BJ (cell line): Measurements from ENCODE around the gene KY. TPM values are rescaled to one million over a fixed set of nuclear protein-coding genes. Genes with fewer than 3 reads are reported as not detected.

Source experiments
- CTCF ChIA-PET: fragments of 350-600 bp; formaldehyde crosslinking; extraction: SDS; loops from one replicate; lab custom pipeline; 2021; ENCODE audit warnings: antibody characterized with exemption, inconsistent platforms; lab: Yijun Ruan, JAX
- POLR2A ChIA-PET: fragments of 300-600 bp; sonication (Branson Sonifier 250); formaldehyde crosslinking; extraction: SDS; loops from one replicate; lab custom pipeline; 2021; ENCODE audit warnings: antibody characterized with exemption; lab: Charles Lee
- DNase-seq: peaks from one replicate; pipeline ENCODE4 v3.0.0-alpha.2; 2011; ENCODE audit warnings: low read depth
- H3K27me3 ChIP-seq: 2 replicates; pipeline ENCODE4 v1.6.0; 2011; ENCODE audit warnings: low read length; ENCODE audit not compliant: control insufficient read depth, insufficient read depth
- H3K36me3 ChIP-seq: 2 replicates; pipeline ENCODE4 v1.5.1; 2011; ENCODE audit warnings: low read length; ENCODE audit not compliant: control insufficient read depth, insufficient read depth
- H3K4me3 ChIP-seq: 2 replicates; pipeline ENCODE4 v1.5.1; 2011; ENCODE audit warnings: low read depth, mild to moderate bottlenecking, control low read depth, low read length
- CTCF ChIP-seq: IDR thresholded peaks from 2 replicates; pipeline ENCODE4 v1.5.1; 2011; ENCODE audit warnings: low read depth, mild to moderate bottlenecking, control low read depth, inconsistent platforms, low read length, moderate library complexity; ENCODE audit not compliant: insufficient read depth
- polyA plus RNA-seq: library from polyadenylated mRNA; depleted of rRNA; stranded (reverse); fragments of >200 nt; gene quantifications from 2 replicates; pipeline ENCODE4 v1.2.3, GENCODE V29; 2011

The KY gene
- polyA plus RNA-seq, 1 experiment: 0.05 TPM

- POLR2A ChIA-PET: no interaction called here
Measured at GRCh38 chr3:134607054-134608022, 43.5 kb downstream of the KY start.

GRCh38 chr3:134606033-134607025 lies 44.5 kb downstream of the KY start:
- no peak for TF ChIP-seq CTCF
- ChIA-PET CTCF (interaction anchor here (0.7 to 2.1 kb wide), 5 partner anchors 24 to 676 kb away, joined by 3 to 9 read pairs (median 3); no protein-coding TSS in a partner anchor), POLR2A (no interaction called here)
- H3K27me3 ChIP-seq: peaks cover 4% of the 10 kb centered on the region
- H3K36me3 ChIP-seq: no peaks in the 10 kb centered on the region
- H3K4me3 ChIP-seq: no peak overlapping the region
- DNase-seq: no peak

More at GRCh38 chr3:134607054-134608022, 43.5 kb downstream of the KY start:
- no peak for TF ChIP-seq CTCF
- CTCF ChIA-PET: interaction anchor here (0.7 to 2.1 kb wide), 5 partner anchors 12 to 677 kb away, joined by 3 to 9 read pairs (median 3); no protein-coding TSS in a partner anchor
- Histone ChIP-seq H3K27me3 (peaks cover 4% of the 10 kb centered on the region), H3K36me3 (no peaks in the 10 kb centered on the region), H3K4me3 (no peak overlapping the region)
- no peak for DNase-seq

GRCh38 chr3:134605556-134605955 lies 45.3 kb downstream of the KY start:
- TF ChIP-seq CTCF: no peak
- no peaks in the 10 kb centered on the region for H3K36me3 ChIP-seq
- no peak for DNase-seq
- H3K27me3 ChIP-seq: peaks cover 4% of the 10 kb centered on the region
- H3K4me3 ChIP-seq: no peak overlapping the region
- POLR2A ChIA-PET: no interaction called here
- CTCF ChIA-PET: interaction anchor here (7.1 kb wide), 1 partner anchor 13 kb away, joined by 31 read pairs; no protein-coding TSS in a partner anchor

GRCh38 chr3:134603956-134604355 lies 46.9 kb downstream of the KY start:
- peaks cover 4% of the 10 kb centered on the region for H3K27me3 ChIP-seq
- no peak for TF ChIP-seq CTCF
- ChIA-PET POLR2A (no interaction called here), CTCF (interaction anchor here (0.8 to 8.1 kb wide), 5 partner anchors 12 to 1439 kb away, joined by 3 to 76 read pairs (median 3); no protein-coding TSS in a partner anchor)
- no peaks in the 10 kb centered on the region for H3K36me3 ChIP-seq
- no peak overlapping the region for H3K4me3 ChIP-seq
- no peak for DNase-seq
